AG04450 (cell line): ENCODE data around the gene ZP1. TPM values are rescaled to one million over a fixed set of nuclear protein-coding genes. Genes with fewer than 3 reads are reported as not detected.
A peak's percentile ranks its signal among the peaks of the same experiment; 100 is the strongest.

Source experiments
- CTCF ChIA-PET: fragments of 300-600, 350-600 bp; formaldehyde crosslinking; extraction: SDS; loops from one replicate; lab custom pipeline; 2022; ENCODE audit warnings: antibody characterized with exemption, inconsistent platforms; lab: Charles Lee
- POLR2A ChIA-PET: fragments of 350-600 bp; formaldehyde crosslinking; extraction: SDS; loops from one replicate; lab custom pipeline; 2021; ENCODE audit warnings: antibody characterized with exemption, inconsistent platforms; lab: Yijun Ruan, JAX
- DNase-seq: peaks from one replicate; pipeline ENCODE4 v3.0.0-alpha.2; 2011; ENCODE audit warnings: low read depth, low spot score
- H3K27ac ChIP-seq: one replicate; pipeline ENCODE4 v1.5.1; 2012; ENCODE audit warnings: low read depth, low read length, control low read depth
- H3K27me3 ChIP-seq: one replicate; pipeline ENCODE4 v1.6.0; 2012; ENCODE audit warnings: low read length; ENCODE audit not compliant: control insufficient read depth, insufficient read depth
- H3K4me3 ChIP-seq: 2 replicates; pipeline ENCODE4 v1.5.1; 2011; ENCODE audit warnings: mild to moderate bottlenecking, low read depth, low read length, control low read depth
- H3K9me3 ChIP-seq: 2 replicates; pipeline ENCODE4 v1.5.1; 2012; ENCODE audit warnings: low read length; ENCODE audit not compliant: control insufficient read depth, insufficient read depth
- CTCF ChIP-seq: IDR thresholded peaks from 2 replicates; pipeline ENCODE4 v1.5.1; 2011; ENCODE audit warnings: low read depth, low read length, control low read depth, inconsistent platforms
- polyA plus RNA-seq: library from polyadenylated mRNA; depleted of rRNA; stranded (reverse); fragments of >200 nt; gene quantifications from 2 replicates; pipeline ENCODE4 v1.2.3, GENCODE V29; 2011

The ZP1 gene
- polyA plus RNA-seq, 1 experiment, result 0.48 TPM

GRCh38 chr11:60844045-60844869, 23.1 kb upstream of the ZP1 start:
- no peak for DNase-seq
- peak overlapping the region; percentile 89 for H3K4me3 ChIP-seq
- no peaks in the 10 kb centered on the region for H3K27me3 ChIP-seq
- peaks cover 2% of the 10 kb centered on the region; the same call in 1 of the 2 replicates for H3K9me3 ChIP-seq
- ChIA-PET POLR2A (no interaction called here), CTCF (interaction anchor here (0.5 to 3.9 kb wide), 3 partner anchors 13 to 69 kb away, joined by 3 to 12 read pairs (median 3); no protein-coding TSS in a partner anchor)
- no peak for TF ChIP-seq CTCF
- H3K27ac ChIP-seq, result no peak overlapping the region

GRCh38 chr11:60844870-60845221, 22.5 kb upstream of the ZP1 start:
- ChIA-PET CTCF (interaction anchor here (0.5 to 3.9 kb wide), 2 partner anchors 54 to 70 kb away, joined by 3 to 12 read pairs; no protein-coding TSS in a partner anchor), POLR2A (no interaction called here)
- no peak for DNase-seq
- Histone ChIP-seq H3K27me3 (no peaks in the 10 kb centered on the region), H3K9me3 (peaks cover 2% of the 10 kb centered on the region; the same call in 1 of the 2 replicates), H3K4me3 (no peak overlapping the region), H3K27ac (no peak overlapping the region)
- TF ChIP-seq CTCF, result no peak

GRCh38 chr11:60845338-60845737, 22.0 kb upstream of the ZP1 start:
- no peak for DNase-seq
- POLR2A ChIA-PET, result no interaction called here
- H3K4me3 ChIP-seq, result no peak overlapping the region
- no peak for TF ChIP-seq CTCF
- CTCF ChIA-PET, result interaction anchor here (2.0 to 3.9 kb wide), 2 partner anchors 14 to 54 kb away, joined by 12 to 13 read pairs; no protein-coding TSS in a partner anchor
- peaks cover 2% of the 10 kb centered on the region; the same call in 1 of the 2 replicates for H3K9me3 ChIP-seq
- no peak overlapping the region for H3K27ac ChIP-seq
- H3K27me3 ChIP-seq, result no peaks in the 10 kb centered on the region

GRCh38 chr11:60847281-60847680, 20.1 kb upstream of the ZP1 start:
- Histone ChIP-seq H3K27ac (no peak overlapping the region), H3K9me3 (no peaks in the 10 kb centered on the region; the same call in 1 of the 2 replicates), H3K4me3 (no peak overlapping the region), H3K27me3 (no peaks in the 10 kb centered on the region)
- CTCF ChIA-PET, result interaction anchor here (1.6 to 3.9 kb wide), 3 partner anchors 16 to 52 kb away, joined by 6 to 13 read pairs (median 12); no protein-coding TSS in a partner anchor
- DNase-seq, result no peak
- POLR2A ChIA-PET, result no interaction called here
- no peak for TF ChIP-seq CTCF

GRCh38 chr11:60847896-60848295, 19.4 kb upstream of the ZP1 start:
- TF ChIP-seq CTCF, result no peak
- H3K27ac ChIP-seq, result no peak overlapping the region
- no peak overlapping the region for H3K4me3 ChIP-seq
- no peaks in the 10 kb centered on the region; the same call in 1 of the 2 replicates for H3K9me3 ChIP-seq
- ChIA-PET CTCF (interaction anchor here (0.8 to 1.3 kb wide), 2 partner anchors 40 to 52 kb away, joined by 3 read pairs; no protein-coding TSS in a partner anchor), POLR2A (no interaction called here)
- H3K27me3 ChIP-seq, result no peaks in the 10 kb centered on the region
- DNase-seq, result no peak
